Cardiac fibroblast (primary cell): ENCODE data around the gene PLOD1.
"Not testable (repeated sequence)": the region's sequence is repeated elsewhere in the genome, so short reads cannot be mapped to it uniquely, and the experiment has no call there.

Experiments used
- DNase-seq, 2 donors: peaks; one replicate each; pipeline versions ENCODE4 v3.0.0 to v3.0.0-alpha.2; 2010; ENCODE audit warnings: low read depth in 2 of 2
- H3K4me3 ChIP-seq, 2 donors: replicated peaks in 1 of 2; 1 replicate in 1 of 2; 2 replicates in 1 of 2; pipeline ENCODE4 v1.5.1; 2011; ENCODE audit warnings: low read depth in 2 of 2, low read length in 2 of 2, mild to moderate bottlenecking in 2 of 2, moderate library complexity in 1 of 2
- CTCF ChIP-seq: IDR thresholded peaks from one replicate; pipeline ENCODE4 v1.5.1; 2011; ENCODE audit warnings: low read depth, mild to moderate bottlenecking, low read length, inconsistent platforms

The PLOD1 gene

GRCh38 chr1:12005488-12006166 lies 71.1 kb downstream of the PLOD1 start:
- DNase-seq, result no peak
- no peak for TF ChIP-seq CTCF
- H3K4me3 ChIP-seq, result no peak overlapping the region

- no peak for DNase-seq
Measured at GRCh38 chr1:12006167-12006921, 71.8 kb downstream of the PLOD1 start.

GRCh38 chr1:12007204-12007603 lies 72.7 kb downstream of the PLOD1 start:
- TF ChIP-seq CTCF, result no peak
- H3K4me3 ChIP-seq, result no peak overlapping the region
- DNase-seq, result no peak

More at GRCh38 chr1:12006167-12006921, 71.8 kb downstream of the PLOD1 start:
- no peak overlapping the region for H3K4me3 ChIP-seq
- TF ChIP-seq CTCF, result no peak

- not testable (repeated sequence) for DNase-seq, H3K4me3 ChIP-seq
Measured at GRCh38 chr1:12008355-12008754, 73.8 kb downstream of the PLOD1 start.

- TF ChIP-seq CTCF, result no peak
- no peak overlapping the region for H3K4me3 ChIP-seq
- no peak for DNase-seq
Measured at GRCh38 chr1:12009318-12009947, 74.9 kb downstream of the PLOD1 start.

- DNase-seq, result no peak
- H3K4me3 ChIP-seq, result no peak overlapping the region
- TF ChIP-seq CTCF, result no peak
Measured at GRCh38 chr1:12010746-12011570, 76.4 kb downstream of the PLOD1 start.
